Vagina (tissue), 2 donors: ENCODE results near the gene TNFRSF6B. TPM values are rescaled to one million over a fixed set of nuclear protein-coding genes. Genes with fewer than 3 reads are reported as not detected.

Experiments used
- DNase-seq, 2 donors: peaks; one replicate each; pipeline ENCODE4 v3.0.0-alpha.2; 2017; ENCODE audit errors: extremely low spot score in 2 of 2
- H3K27ac ChIP-seq: fragments of 200-600 bp; sonication (generic); one replicate; pipeline ENCODE4 v1.5.1; 2019
- H3K27me3 ChIP-seq: fragments of 200-600 bp; sonication (generic); one replicate; pipeline ENCODE4 v1.5.1; 2019
- H3K36me3 ChIP-seq, 2 donors: fragments of 200-600 bp; sonication (generic); one replicate each; pipeline ENCODE4 v1.5.1; 2017 to 2019
- H3K4me1 ChIP-seq: fragments of 200-600 bp; sonication (generic); one replicate; pipeline ENCODE4 v1.5.1; 2019
- H3K4me3 ChIP-seq, 2 donors: fragments of 200-600 bp; sonication (generic); 1 replicate in 1 of 2; 2 replicates in 1 of 2; pipeline ENCODE4 v1.5.1; 2016 to 2019
- H3K9me3 ChIP-seq: fragments of 200-600 bp; sonication (generic); one replicate; pipeline ENCODE4 v1.5.1; 2019
- POLR2A ChIP-seq, 2 donors: fragments of 450-650 bp; IDR thresholded peaks; one replicate each; pipeline ENCODE4 v1.6.1; 2017; ENCODE audit warnings: antibody characterized with exemption in 2 of 2, mild to moderate bottlenecking in 2 of 2, moderate library complexity in 2 of 2
- POLR2AphosphoS5 ChIP-seq, 2 donors: sonication (generic); formaldehyde crosslinking; IDR thresholded peaks; one replicate each; pipeline ENCODE4 v1.9.0; 2017; ENCODE audit warnings: antibody characterized with exemption in 2 of 2, mild to moderate bottlenecking in 2 of 2, low read depth in 1 of 2; ENCODE audit not compliant: insufficient read depth in 1 of 2
- intact Hi-C: fragments of 100-400 bp; cut with DNase I; formaldehyde crosslinking; loops from one replicate; pipeline ENCODE4 v1.15.1; 2023
- total RNA-seq: library from RNA; depleted of rRNA; stranded (reverse); fragments of >200 nt; gene quantifications from one replicate; pipeline ENCODE4 v1.2.3, GENCODE V29; 2016
- TF ChIP-seq, protein P1 (sequence below), 3 experiments: fragments of 450-650 bp in 2 of 3; fragments of 200-600 bp in 1 of 3; sonication (generic) in 1 of 3; IDR thresholded peaks; one replicate each; pipeline ENCODE4 v1.5.1; 2017 to 2019; ENCODE audit warnings: antibody characterized with exemption in 3 of 3, mild to moderate bottlenecking in 2 of 3, moderate library complexity in 2 of 3

The TNFRSF6B gene
- total RNA-seq, 1 donor from 2014 or later: 16.7 TPM

DNA sequence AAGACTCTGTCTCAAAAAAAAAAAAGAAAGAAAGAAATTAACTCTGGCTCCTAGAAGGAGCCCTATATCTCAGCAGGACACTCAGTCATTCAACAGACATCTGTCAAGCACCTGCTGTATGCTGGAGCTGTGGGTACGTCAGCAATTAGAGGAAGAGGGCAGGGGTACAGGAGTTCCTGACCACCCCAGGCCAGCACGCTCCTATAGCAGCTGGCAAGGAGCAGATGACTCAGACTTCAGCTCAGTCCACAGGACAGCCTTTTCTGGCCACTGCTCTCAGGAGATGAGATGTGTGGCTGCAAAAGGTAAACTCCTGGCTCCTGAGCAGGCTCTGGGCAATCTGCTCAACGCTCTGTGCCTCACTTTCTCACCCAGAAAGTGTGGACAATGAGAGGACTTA, 40.0 kb upstream of the TNFRSF6B start:
- TF ChIP-seq POLR2A (IDR thresholded peaks at IDR 0.05) (no peak), POLR2AphosphoS5 (IDR thresholded peaks at IDR 0.05; ENCODE audit: insufficient read depth in 1 of 2, low read depth in 1 of 2) (no peak)
- TF ChIP-seq, protein P1, sequence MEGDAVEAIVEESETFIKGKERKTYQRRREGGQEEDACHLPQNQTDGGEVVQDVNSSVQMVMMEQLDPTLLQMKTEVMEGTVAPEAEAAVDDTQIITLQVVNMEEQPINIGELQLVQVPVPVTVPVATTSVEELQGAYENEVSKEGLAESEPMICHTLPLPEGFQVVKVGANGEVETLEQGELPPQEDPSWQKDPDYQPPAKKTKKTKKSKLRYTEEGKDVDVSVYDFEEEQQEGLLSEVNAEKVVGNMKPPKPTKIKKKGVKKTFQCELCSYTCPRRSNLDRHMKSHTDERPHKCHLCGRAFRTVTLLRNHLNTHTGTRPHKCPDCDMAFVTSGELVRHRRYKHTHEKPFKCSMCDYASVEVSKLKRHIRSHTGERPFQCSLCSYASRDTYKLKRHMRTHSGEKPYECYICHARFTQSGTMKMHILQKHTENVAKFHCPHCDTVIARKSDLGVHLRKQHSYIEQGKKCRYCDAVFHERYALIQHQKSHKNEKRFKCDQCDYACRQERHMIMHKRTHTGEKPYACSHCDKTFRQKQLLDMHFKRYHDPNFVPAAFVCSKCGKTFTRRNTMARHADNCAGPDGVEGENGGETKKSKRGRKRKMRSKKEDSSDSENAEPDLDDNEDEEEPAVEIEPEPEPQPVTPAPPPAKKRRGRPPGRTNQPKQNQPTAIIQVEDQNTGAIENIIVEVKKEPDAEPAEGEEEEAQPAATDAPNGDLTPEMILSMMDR (IDR thresholded peaks at IDR 0.05): no peak
- intact Hi-C loops: no loop called here

DNA sequence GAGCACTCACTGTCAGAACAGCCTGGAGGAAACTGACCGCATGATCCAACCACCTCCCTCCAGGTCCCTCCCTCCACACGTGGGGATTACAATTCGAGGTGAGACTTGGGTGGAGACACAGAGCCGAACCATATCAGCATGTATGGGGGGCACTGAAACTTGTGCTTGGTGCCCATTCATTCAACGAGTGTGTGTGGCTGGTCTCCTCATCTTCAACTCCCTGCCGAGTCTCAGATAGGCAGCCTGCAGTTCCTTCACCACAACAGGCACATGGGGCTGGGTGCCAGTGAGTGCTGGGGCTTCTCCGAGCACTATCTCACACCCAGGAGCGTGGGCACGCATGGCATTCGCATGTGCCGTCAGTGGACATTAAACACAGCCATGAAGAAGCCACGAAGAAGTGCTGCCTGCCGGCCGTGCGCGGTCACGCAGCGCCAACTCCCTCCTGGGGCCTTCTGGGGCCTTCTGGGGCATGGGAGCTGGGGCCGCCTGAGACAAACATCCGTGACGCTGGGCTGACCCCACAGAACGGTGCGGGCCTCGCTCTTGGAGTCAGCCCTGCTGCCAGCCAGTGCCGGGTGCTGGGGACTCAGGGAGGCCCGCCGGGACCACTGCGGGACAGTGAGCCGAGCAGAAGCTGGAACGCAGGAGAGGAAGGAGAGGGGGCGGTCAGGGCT, 39.1 kb upstream of the TNFRSF6B start:
- intact Hi-C loops: no loop called here
- no peak for DNase-seq
- peaks cover 33% of the 10 kb centered on the region for H3K4me1 ChIP-seq

More for the DNA sequence above, 40.0 kb upstream of the TNFRSF6B start:
- Histone ChIP-seq H3K27me3 (no peaks in the 10 kb centered on the region), H3K36me3 (peaks cover 0 to 6% of the 10 kb centered on the region in 2 donors), H3K27ac (no peak overlapping the region), H3K4me1 (peaks cover 43% of the 10 kb centered on the region), H3K9me3 (no peaks in the 10 kb centered on the region), H3K4me3 (no peak overlapping the region)
- DNase-seq: no peak

DNA sequence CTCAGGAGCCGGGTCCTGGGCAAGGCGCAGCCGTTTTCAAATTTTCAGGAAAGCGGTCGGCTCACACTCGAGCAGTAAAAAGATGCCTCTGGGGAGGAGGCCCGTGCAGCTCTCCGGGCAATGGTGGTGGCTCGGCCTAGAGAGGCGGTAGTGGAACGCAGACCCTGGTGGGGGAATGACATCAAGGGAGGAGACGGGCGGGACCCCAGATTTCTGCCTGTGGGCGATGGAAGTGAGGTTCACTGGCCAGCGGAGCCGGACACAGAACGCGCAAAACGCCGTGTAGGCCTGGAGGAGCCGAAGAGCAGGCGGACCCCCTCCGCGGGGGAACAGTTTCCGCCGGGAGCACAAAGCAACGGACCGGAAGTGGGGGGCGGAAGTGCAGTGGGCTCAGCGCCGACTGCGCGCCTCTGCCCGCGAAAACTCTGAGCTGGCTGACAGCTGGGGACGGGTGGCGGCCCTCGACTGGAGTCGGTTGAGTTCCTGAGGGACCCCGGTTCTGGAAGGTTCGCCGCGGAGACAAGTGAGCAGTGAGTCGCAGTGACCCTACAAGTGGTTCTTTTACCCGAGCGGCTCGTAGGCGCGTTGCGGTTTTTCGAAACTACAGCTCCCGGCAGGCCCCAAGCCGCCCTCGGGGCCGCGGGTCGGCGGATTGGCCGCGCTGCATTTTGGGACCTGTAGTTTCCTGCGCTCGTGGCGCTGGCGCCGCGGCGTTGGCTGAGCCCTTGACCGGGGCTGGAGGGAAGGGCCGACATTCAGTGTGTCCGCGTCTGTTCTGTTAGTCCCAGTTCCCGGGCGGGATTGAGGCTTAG, 38.3 kb upstream of the TNFRSF6B start, which contains the start of gene RTEL1:
Gene RTEL1 (plus strand): TSS at position 376 of the 812 bp plus-strand sequence. CDS start 1,091 bp downstream, outside the sequence.
- TF ChIP-seq POLR2A (IDR thresholded peaks at IDR 0.05): peak in 1 of 2 donors; percentile 24
- TF ChIP-seq, protein P1 (IDR thresholded peaks at IDR 0.05): peak in 1 of 3 experiments; percentile 21
- TF ChIP-seq POLR2AphosphoS5 (IDR thresholded peaks at IDR 0.05; ENCODE audit: insufficient read depth in 1 of 2, low read depth in 1 of 2): peak; percentile 88 to 91
- Histone ChIP-seq H3K4me3 (peak within 1 kb of the TSS; percentile 81 to 84), H3K4me1 (peaks cover 29% of the 10 kb centered on the region), H3K9me3 (no peaks in the 10 kb centered on the region), H3K27me3 (no peaks in the 10 kb centered on the region), H3K36me3 (peaks cover 0 to 18% of the 10 kb centered on the region in 2 donors), H3K27ac (peak within 1 kb of the TSS; percentile 85)
- DNase-seq: no peak
- intact Hi-C loops: no loop called here

More for the DNA sequence above, 39.1 kb upstream of the TNFRSF6B start:
- Histone ChIP-seq H3K27ac (peak overlapping the region; percentile 85), H3K36me3 (peaks cover 0 to 13% of the 10 kb centered on the region in 2 donors), H3K4me3 (peak overlapping the region; percentile 81 to 84), H3K9me3 (no peaks in the 10 kb centered on the region), H3K27me3 (no peaks in the 10 kb centered on the region)
- TF ChIP-seq POLR2AphosphoS5 (IDR thresholded peaks at IDR 0.05; ENCODE audit: insufficient read depth in 1 of 2, low read depth in 1 of 2) (no peak), POLR2A (IDR thresholded peaks at IDR 0.05) (no peak)
- TF ChIP-seq, protein P1 (IDR thresholded peaks at IDR 0.05): no peak

GRCh38 chr20:63658749-63659187, 37.7 kb upstream of the TNFRSF6B start:
- peaks cover 26% of the 10 kb centered on the region for H3K4me1 ChIP-seq
- no peaks in the 10 kb centered on the region for H3K9me3 ChIP-seq
- no peak for DNase-seq
- intact Hi-C loops: no loop called here
- H3K4me3 ChIP-seq: peak overlapping the region; percentile 81 to 84
- peak overlapping the region; percentile 85 for H3K27ac ChIP-seq
- peaks cover 0 to 18% of the 10 kb centered on the region in 2 donors for H3K36me3 ChIP-seq
- no peak for TF ChIP-seq POLR2A (IDR thresholded peaks at IDR 0.05)
- TF ChIP-seq, protein P1 (IDR thresholded peaks at IDR 0.05): no peak
- TF ChIP-seq POLR2AphosphoS5 (IDR thresholded peaks at IDR 0.05; ENCODE audit: insufficient read depth in 1 of 2, low read depth in 1 of 2): no peak
- no peaks in the 10 kb centered on the region for H3K27me3 ChIP-seq
